GM21526 (cell line): ENCODE data around the gene CARD18.

Source experiments
- ATAC-seq: cut with Tn5 transposase; IDR thresholded peaks from one replicate; pipeline ENCODE4 v1.9.1; 2021; ENCODE audit warnings: moderate library complexity; ENCODE audit not compliant: unreplicated experiment, low FRiP score

CARD18 gene

DNA sequence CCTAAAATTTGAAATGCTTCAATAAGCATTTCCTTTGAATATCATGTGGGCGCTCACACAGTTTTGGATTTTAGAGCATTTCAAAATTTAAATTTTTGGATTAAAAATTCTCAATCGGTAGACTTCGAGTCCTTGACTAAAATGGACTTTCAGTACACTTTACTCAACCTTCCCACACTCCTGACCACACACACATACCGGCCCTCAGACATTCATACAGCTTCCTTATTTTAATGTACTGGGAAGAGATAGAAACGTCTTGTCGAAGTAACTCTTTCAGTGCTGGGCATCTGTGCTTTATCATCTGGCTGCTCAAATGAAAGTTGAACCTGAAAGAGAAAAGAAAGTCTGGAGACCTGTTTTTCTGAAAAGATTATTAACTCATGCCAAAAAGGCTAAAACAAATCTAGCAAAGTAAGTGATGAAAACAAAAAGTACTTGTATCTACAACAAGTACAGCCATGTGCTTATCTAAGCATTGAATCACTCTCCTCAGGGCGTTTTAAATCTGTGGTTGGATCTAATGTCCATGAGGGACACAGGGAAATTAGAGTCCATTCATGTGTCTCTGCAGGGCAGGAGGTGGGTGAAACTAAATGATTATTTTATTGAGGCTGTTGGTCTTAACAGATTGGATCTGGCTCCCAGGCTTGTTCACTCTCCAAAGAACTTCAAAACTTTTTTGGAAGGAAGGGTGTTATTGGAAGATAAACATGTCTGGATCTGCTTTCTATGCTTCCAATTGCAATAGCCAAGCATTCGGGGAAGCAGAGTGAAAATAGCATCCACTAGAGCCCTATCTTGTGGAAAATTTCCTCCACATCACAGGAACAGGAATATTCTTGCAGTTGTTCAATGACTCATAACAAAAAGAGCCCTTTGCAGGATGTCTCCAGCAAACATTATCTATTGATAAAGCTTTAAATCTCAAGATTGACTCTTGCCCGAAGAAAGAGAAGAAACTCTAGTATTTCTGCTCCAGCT, 47.0 kb downstream of the CARD18 start:
- no peak for ATAC-seq
